Neural progenitor cell (in vitro differentiated cells): ENCODE measurements around the gene DDX59. TPM values are rescaled to one million over a fixed set of nuclear protein-coding genes. Genes with fewer than 3 reads are reported as not detected.

ENCODE experiments used
- DNase-seq: peaks from one replicate; pipeline ENCODE4 v3.0.0-alpha.2; 2016; ENCODE audit warnings: low spot score
- H2AFZ ChIP-seq: fragments of 200-600 bp; sonication (generic); replicated peaks from 2 replicates; pipeline ENCODE4 v1.6.1; 2016; ENCODE audit warnings: antibody characterized with exemption
- H3F3A ChIP-seq: fragments of 200-600 bp; sonication (generic); 2 replicates; pipeline ENCODE4 v1.6.1; 2016; ENCODE audit warnings: antibody characterized with exemption, low read depth
- H3K27ac ChIP-seq: fragments of 200-600 bp; sonication (generic); 2 replicates; pipeline ENCODE4 v1.5.1; 2016; ENCODE audit warnings: mild to moderate bottlenecking
- H3K27me3 ChIP-seq: fragments of 200-600 bp; sonication (generic); 2 replicates; pipeline ENCODE4 v1.6.1; 2016; ENCODE audit warnings: mild to moderate bottlenecking, moderate library complexity
- H3K36me3 ChIP-seq: fragments of 200-600 bp; sonication (generic); 2 replicates; pipeline ENCODE4 v1.5.1; 2016
- H3K4me1 ChIP-seq: fragments of 200-600 bp; sonication (generic); 2 replicates; pipeline ENCODE4 v1.6.1; 2016; ENCODE audit warnings: mixed run types
- H3K4me2 ChIP-seq: fragments of 200-600 bp; sonication (generic); 2 replicates; pipeline ENCODE4 v1.6.1; 2016
- H3K4me3 ChIP-seq: fragments of 200-600 bp; sonication (generic); 2 replicates; pipeline ENCODE4 v1.5.1; 2016
- H3K79me2 ChIP-seq: fragments of 200-600 bp; sonication (generic); 2 replicates; pipeline ENCODE4 v1.6.1; 2016; ENCODE audit warnings: low read depth
- H3K9ac ChIP-seq: fragments of 200-600 bp; sonication (generic); 2 replicates; pipeline ENCODE4 v1.6.1; 2016
- H3K9me3 ChIP-seq: fragments of 200-600 bp; sonication (generic); 2 replicates; pipeline ENCODE4 v1.5.1; 2016; ENCODE audit warnings: low read depth
- H4K20me1 ChIP-seq: fragments of 200-600 bp; sonication (generic); 2 replicates; pipeline ENCODE4 v1.6.1; 2016; ENCODE audit warnings: low read depth
- H3K27ac Mint-ChIP-seq: 3 replicates; pipeline ENCODE4 v1.8.0; 2021; ENCODE audit warnings: mixed read lengths
- H3K27me3 Mint-ChIP-seq: 2 replicates; pipeline ENCODE4 v1.8.0; 2022; ENCODE audit warnings: low read depth, mild to moderate bottlenecking, inconsistent platforms, moderate library complexity, mixed read lengths; ENCODE audit not compliant: insufficient read depth
- H3K36me3 Mint-ChIP-seq: 3 replicates; pipeline ENCODE4 v1.8.0; 2021; ENCODE audit warnings: mixed read lengths
- H3K4me1 Mint-ChIP-seq: 3 replicates; pipeline ENCODE4 v1.8.0; 2021; ENCODE audit warnings: mixed read lengths
- H3K4me3 Mint-ChIP-seq: 3 replicates; pipeline ENCODE4 v1.8.0; 2021; ENCODE audit warnings: mild to moderate bottlenecking, moderate library complexity, mixed read lengths
- H3K9me3 Mint-ChIP-seq: 3 replicates; pipeline ENCODE4 v1.8.0; 2020; ENCODE audit warnings: mixed read lengths
- EZH2 ChIP-seq: fragments of 200-600 bp; sonication (generic); IDR thresholded peaks from 2 replicates; pipeline ENCODE4 v1.6.1; 2017; ENCODE audit warnings: antibody characterized with exemption, mild to moderate bottlenecking, moderate library complexity
- EZH2phosphoT487 ChIP-seq: fragments of 200-600 bp; sonication (generic); IDR thresholded peaks from 2 replicates; pipeline ENCODE4 v1.6.1; 2017; ENCODE audit warnings: antibody characterized with exemption
- total RNA-seq: library from RNA; depleted of rRNA; stranded (reverse); fragments of >200 nt; gene quantifications from 2 replicates; pipeline ENCODE4 v1.2.3, GENCODE V29; 2015; ENCODE audit warnings: low replicate concordance
- TF ChIP-seq, protein P1 (sequence below): fragments of 200-600 bp; sonication (generic); IDR thresholded peaks from 2 replicates; pipeline ENCODE4 v1.5.1; 2017; ENCODE audit warnings: antibody characterized with exemption, mild to moderate bottlenecking

The DDX59 gene
- 27.9 and 40.7 TPM in 2 replicates for total RNA-seq

- Mint-ChIP-seq H3K4me1 (peaks cover 26% of the 10 kb centered on the region), H3K36me3 (peaks cover 18% of the 10 kb centered on the region)
- TF ChIP-seq EZH2 (no peak), EZH2phosphoT487 (no peak)
- TF ChIP-seq, protein P1, sequence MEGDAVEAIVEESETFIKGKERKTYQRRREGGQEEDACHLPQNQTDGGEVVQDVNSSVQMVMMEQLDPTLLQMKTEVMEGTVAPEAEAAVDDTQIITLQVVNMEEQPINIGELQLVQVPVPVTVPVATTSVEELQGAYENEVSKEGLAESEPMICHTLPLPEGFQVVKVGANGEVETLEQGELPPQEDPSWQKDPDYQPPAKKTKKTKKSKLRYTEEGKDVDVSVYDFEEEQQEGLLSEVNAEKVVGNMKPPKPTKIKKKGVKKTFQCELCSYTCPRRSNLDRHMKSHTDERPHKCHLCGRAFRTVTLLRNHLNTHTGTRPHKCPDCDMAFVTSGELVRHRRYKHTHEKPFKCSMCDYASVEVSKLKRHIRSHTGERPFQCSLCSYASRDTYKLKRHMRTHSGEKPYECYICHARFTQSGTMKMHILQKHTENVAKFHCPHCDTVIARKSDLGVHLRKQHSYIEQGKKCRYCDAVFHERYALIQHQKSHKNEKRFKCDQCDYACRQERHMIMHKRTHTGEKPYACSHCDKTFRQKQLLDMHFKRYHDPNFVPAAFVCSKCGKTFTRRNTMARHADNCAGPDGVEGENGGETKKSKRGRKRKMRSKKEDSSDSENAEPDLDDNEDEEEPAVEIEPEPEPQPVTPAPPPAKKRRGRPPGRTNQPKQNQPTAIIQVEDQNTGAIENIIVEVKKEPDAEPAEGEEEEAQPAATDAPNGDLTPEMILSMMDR = no peak
Observed at GRCh38 chr1:200669314-200670241, at the start of gene DDX59. DDX59 (minus strand) TSS chr1:200669907; CDS start chr1:200666740, 3,167 bp downstream.

DNA sequence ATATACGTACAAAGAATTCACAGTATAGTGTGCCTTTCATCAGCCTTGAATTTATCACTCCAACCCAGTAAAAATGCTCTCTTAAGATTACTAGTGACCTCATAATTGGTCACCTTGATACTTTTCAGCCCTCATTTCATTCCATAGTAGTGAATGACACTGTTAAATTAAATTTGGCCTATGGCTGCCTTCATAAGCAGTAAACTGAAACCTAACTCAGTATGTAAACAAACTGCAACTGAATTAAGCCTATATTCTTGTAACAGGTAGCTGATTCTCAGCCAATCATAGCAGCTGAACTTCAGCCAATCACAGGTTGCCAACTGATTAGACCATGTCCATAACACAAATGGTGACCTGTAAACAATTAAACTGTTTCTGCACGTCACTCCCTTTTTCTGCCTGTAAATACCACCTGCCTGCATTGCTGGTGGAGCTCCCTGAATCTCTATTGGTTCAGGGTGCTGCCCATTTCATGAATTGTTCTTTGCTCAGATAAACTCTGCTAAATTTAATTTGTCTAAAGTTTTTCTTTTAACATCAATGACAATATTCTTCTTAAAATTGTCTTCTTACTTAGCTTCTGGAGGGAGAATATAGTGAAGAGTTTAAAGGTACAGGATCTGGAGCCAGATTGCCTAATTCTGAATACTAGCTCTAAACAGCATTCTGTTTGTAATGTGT, 44.9 kb upstream of the DDX59 start:
- Histone ChIP-seq H3F3A (no peaks in the 10 kb centered on the region), H3K4me2 (no peak overlapping the region), H3K36me3 (no peaks in the 10 kb centered on the region), H4K20me1 (no peaks in the 10 kb centered on the region), H3K4me3 (no peak overlapping the region), H2AFZ (no peak overlapping the region), H3K9me3 (no peaks in the 10 kb centered on the region), H3K4me1 (no peaks in the 10 kb centered on the region), H3K27ac (no peak overlapping the region), H3K79me2 (no peaks in the 10 kb centered on the region), H3K9ac (no peak overlapping the region), H3K27me3 (no peaks in the 10 kb centered on the region)
- H3K4me3 Mint-ChIP-seq = no peak overlapping the region
- no peaks in the 10 kb centered on the region for H3K36me3 Mint-ChIP-seq
- peaks cover 9% of the 10 kb centered on the region for H3K4me1 Mint-ChIP-seq
- H3K9me3 Mint-ChIP-seq = no peaks in the 10 kb centered on the region
- no peak for TF ChIP-seq EZH2
- TF ChIP-seq, protein P1 = no peak
- TF ChIP-seq EZH2phosphoT487 = no peak
- no peak for DNase-seq
- no peak overlapping the region for H3K27ac Mint-ChIP-seq
- H3K27me3 Mint-ChIP-seq = peaks cover 2% of the 10 kb centered on the region

More at GRCh38 chr1:200669314-200670241, at the start of gene DDX59:
- peaks cover 3% of the 10 kb centered on the region for H3K27me3 Mint-ChIP-seq
- Histone ChIP-seq H2AFZ (peak within 1 kb of the TSS; percentile 79), H3K4me1 (peaks cover 8% of the 10 kb centered on the region), H3F3A (peaks cover 17% of the 10 kb centered on the region), H3K27me3 (no peaks in the 10 kb centered on the region), H3K27ac (peak within 1 kb of the TSS; percentile 96), H3K36me3 (no peaks in the 10 kb centered on the region), H3K79me2 (peaks cover 39% of the 10 kb centered on the region), H3K4me2 (peak within 1 kb of the TSS; percentile 98), H3K9me3 (no peaks in the 10 kb centered on the region), H4K20me1 (no peaks in the 10 kb centered on the region), H3K4me3 (peak within 1 kb of the TSS; percentile 60), H3K9ac (peak within 1 kb of the TSS; percentile 84)
- H3K27ac Mint-ChIP-seq = peak within 1 kb of the TSS; percentile 97
- no peaks in the 10 kb centered on the region for H3K9me3 Mint-ChIP-seq
- H3K4me3 Mint-ChIP-seq = peak within 1 kb of the TSS; percentile 96
- DNase-seq = peak; percentile 97

DNA sequence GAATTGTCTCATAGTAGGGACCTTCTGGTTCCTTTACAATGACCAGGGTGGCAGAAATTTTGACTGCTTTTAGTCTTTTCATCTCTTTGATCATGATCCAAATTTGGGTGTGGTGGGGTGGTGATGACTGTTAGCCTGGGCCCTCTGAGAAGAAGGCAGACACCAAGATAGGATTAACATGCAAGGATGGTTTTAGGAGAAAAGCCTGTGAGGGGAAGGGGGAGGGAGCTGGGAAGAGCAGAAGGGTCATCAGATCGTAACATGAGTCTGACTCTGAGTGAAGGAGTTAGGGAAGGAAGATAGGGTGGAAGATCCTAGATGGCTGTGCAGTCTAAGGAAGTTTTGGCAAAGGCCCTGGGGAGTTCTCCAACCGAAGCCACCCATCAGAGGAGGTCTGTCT, 40.5 kb upstream of the DDX59 start:
- peak overlapping the region; percentile 3 for H3K4me2 ChIP-seq
- TF ChIP-seq, protein P1 = no peak
- TF ChIP-seq EZH2phosphoT487 = no peak
- TF ChIP-seq EZH2 = no peak

More for the DNA sequence above, 40.5 kb upstream of the DDX59 start:
- Histone ChIP-seq H4K20me1 (no peaks in the 10 kb centered on the region), H3K4me1 (no peaks in the 10 kb centered on the region), H3F3A (no peaks in the 10 kb centered on the region), H3K9me3 (no peaks in the 10 kb centered on the region), H3K27me3 (no peaks in the 10 kb centered on the region), H3K9ac (no peak overlapping the region), H3K4me3 (no peak overlapping the region), H3K79me2 (no peaks in the 10 kb centered on the region), H3K36me3 (no peaks in the 10 kb centered on the region), H2AFZ (no peak overlapping the region), H3K27ac (no peak overlapping the region)
- no peaks in the 10 kb centered on the region for H3K9me3 Mint-ChIP-seq
- H3K4me1 Mint-ChIP-seq = peaks cover 9% of the 10 kb centered on the region
- peaks cover 3% of the 10 kb centered on the region for H3K27me3 Mint-ChIP-seq
- H3K4me3 Mint-ChIP-seq = no peak overlapping the region
- H3K36me3 Mint-ChIP-seq = no peaks in the 10 kb centered on the region
- H3K27ac Mint-ChIP-seq = peak overlapping the region; percentile 21
- no peak for DNase-seq
